T47D (cell line): ENCODE results near the gene TEAD3.
"Not testable (repeated sequence)": the region's sequence is repeated elsewhere in the genome, so short reads cannot be mapped to it uniquely, and the experiment has no call there.

ENCODE experiments used
- DNase-seq, 2 experiments: peaks; one replicate each; pipeline versions ENCODE4 v3.0.0 to v3.0.0-alpha.2; 2011 to 2012; ENCODE audit warnings: low read depth in 1 of 2, low spot score in 1 of 2
- JUND ChIP-seq: IDR thresholded peaks from 2 replicates; pipeline ENCODE4 v1.6.1; 2012; ENCODE audit warnings: low read depth
- in situ Hi-C: cut with HindIII; loops from 2 replicates; pipeline ENCODE4 v1.10.0; 2016; ENCODE audit warnings: low sequenced_read_pairs, low pct_unique_long_range_greater_than_20kb

The TEAD3 gene

DNA sequence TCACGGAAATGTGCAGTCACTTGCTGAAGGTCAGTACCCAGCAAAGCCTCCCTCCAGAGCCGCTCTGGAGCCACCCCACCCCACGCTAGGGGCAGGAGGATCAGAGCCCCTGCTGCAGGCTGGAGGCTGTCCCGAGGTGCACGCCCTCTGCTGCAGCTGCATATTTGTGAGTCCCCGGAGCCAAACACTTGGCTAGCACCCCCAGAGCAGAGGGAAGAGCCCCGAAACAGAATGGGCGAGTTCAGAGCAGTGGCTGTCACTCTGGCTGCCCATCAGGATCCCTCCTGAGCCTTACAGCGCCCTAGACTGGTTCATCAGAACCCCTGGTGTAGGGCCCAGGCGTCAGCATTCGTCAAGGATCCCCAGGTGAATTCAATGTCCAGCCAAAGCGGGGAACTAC, 25.3 kb upstream of the TEAD3 start:
- in situ Hi-C loops = no loop called here
- no peak for TF ChIP-seq JUND
- DNase-seq = no peak

DNA sequence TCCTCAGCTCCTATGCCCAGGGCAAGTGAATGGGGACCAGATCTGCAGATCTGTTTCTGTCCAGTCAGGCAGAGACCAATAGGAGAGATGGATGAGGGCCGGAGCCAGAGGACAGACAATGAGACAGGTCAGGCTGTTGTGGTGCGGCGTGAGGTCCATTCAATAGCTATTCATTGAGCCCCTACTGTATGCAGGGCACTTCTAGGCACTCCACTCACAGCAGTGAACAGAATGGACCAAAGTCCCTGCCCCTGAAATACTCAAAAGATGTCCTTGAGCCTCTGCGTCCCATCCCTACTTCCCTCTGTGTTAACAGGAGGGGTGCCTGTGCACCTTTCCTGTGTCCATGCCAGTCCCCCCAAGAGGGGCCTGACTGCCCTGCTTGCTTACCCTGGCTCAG, 24.4 kb upstream of the TEAD3 start:
- DNase-seq = no peak
- in situ Hi-C loops = no loop called here
- TF ChIP-seq JUND = no peak

DNA sequence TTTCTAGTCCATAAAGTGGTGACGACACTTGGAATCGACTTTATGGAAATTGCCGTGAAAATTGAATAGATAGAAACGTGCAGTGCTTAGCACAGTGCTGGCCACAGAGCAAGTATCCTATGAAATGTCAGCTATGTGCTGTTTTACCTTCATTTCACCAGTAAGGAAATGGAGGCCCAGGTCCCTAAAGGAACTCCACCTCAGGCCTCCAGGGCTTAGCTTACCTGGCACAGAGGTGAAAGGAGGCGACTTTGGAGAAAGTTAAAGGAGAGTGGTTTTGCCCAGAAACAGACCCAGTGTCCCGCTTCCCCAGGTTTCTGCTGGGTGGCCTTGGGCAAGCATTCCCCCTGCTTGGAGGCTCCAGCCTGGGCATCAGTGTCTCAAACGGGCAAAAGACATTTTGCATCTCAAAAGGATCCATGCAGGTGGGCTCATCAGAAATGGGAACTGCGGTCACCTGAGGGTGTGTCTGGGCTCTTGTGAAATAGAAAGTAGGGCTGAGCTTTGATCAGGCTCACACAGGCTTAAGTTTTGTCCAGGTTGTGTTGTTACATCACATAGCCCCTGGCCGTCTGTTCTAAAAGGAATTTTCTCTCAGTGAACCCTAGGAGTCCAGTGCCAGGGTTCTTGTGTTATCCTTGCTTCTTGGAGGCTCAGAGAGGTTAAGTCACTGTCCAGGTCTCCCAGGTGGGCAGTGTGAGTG, 22.6 kb upstream of the TEAD3 start:
- in situ Hi-C loops = no loop called here
- no peak for TF ChIP-seq JUND
- DNase-seq = peak in 1 of 2 experiments; percentile 41

- no peak for DNase-seq
Observed at GRCh38 chr6:35518566-35519312, 21.9 kb upstream of the TEAD3 start.

DNA sequence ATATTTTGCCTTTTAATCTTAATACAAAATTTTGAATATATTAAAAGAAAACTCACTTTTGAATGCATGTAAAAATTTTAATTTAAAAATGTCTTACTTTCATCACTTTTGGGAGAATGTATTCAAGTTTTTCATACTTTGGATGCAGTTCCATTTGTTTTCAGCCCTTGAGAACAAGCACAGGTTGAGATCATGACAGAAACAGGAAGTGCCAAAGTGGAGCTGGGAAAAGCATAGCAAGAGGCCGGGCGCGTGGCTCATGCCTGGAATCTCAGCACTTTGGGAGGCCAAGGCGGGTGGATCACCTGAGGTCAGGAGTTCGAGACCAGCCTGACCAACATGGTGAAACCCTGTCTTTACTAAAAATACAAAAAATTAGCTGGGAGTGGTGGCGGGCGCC, 21.1 kb upstream of the TEAD3 start:
- DNase-seq, in situ Hi-C loops: not testable (repeated sequence)

More at GRCh38 chr6:35518566-35519312, 21.9 kb upstream of the TEAD3 start:
- TF ChIP-seq JUND = no peak
- in situ Hi-C loops = no loop called here

- in situ Hi-C loops = no loop called here
- DNase-seq = no peak
- no peak for TF ChIP-seq JUND
Observed at GRCh38 chr6:35516712-35517111, 19.8 kb upstream of the TEAD3 start.

DNA sequence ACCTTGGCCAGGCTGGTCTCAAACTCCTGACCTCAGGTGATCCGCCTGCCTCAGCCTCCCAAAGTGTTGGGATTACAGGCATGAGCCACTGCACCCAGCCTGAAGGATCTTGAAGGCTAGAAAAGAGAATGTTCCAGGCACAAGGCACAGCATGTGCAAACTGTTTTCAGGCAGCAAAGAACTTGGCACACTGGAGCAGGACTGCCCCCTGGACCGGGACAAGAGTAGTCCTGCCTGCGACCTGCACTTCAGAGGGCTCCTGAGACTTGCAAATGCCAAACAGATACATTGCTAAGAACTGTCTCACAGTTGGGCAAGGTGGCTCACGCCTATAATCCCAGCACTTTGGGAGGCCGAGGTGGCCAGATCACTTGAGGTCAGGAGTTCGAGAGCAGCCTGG, 19.1 kb upstream of the TEAD3 start:
- in situ Hi-C loops, DNase-seq: not testable (repeated sequence)

- no peak for DNase-seq
- in situ Hi-C loops = no loop called here
Observed at GRCh38 chr6:35514587-35514986, 17.7 kb upstream of the TEAD3 start.

GRCh38 chr6:35512740-35513139, 15.9 kb upstream of the TEAD3 start, which contains the start of gene TULP1:
TSS of gene TULP1 (minus strand) at chr6:35512896. CDS start at chr6:35512858, 38 bp downstream.
- in situ Hi-C loops = no loop called here
- DNase-seq = no peak
- TF ChIP-seq JUND = no peak

More at GRCh38 chr6:35514587-35514986, 17.7 kb upstream of the TEAD3 start:
- no peak for TF ChIP-seq JUND

GRCh38 chr6:35512006-35512405, 15.1 kb upstream of the TEAD3 start:
- TF ChIP-seq JUND = no peak
- DNase-seq = no peak
- in situ Hi-C loops = no loop called here

GRCh38 chr6:35511562-35511941, 14.7 kb upstream of the TEAD3 start:
- DNase-seq = no peak
- no peak for TF ChIP-seq JUND
- in situ Hi-C loops = no loop called here

DNA sequence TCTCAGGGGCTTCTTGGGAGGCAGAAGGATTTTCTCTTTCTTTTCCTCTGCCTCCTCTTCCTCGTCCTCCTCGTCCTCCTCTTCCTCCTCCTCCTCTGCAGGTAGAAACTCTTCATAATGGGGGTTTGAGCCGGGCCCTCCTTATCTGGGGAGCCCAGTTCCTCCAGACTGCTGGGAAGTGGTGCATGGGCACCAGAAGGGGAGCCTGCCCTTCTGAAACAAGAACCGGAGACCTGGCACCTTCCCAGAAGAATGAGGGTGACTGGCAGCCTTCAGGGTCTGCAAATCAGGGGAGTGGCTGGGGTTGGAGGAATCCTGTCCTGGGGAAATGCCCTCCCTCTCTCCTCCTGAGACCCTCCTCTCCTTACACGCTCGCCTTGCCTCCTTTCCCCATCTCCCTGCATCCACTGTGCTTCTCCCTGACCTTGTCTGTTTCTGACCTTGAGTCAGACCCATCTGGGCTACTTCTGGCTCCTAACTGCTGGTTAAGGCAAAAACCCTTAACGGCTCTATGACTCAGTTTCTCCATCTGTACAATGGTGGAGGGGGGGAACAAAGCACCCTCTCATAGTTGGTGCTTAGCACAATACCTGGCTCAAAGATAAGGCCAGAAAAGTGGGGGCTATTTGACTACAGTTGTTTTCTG, 14.2 kb upstream of the TEAD3 start:
- TF ChIP-seq JUND = no peak
- in situ Hi-C loops = no loop called here
- no peak for DNase-seq

DNA sequence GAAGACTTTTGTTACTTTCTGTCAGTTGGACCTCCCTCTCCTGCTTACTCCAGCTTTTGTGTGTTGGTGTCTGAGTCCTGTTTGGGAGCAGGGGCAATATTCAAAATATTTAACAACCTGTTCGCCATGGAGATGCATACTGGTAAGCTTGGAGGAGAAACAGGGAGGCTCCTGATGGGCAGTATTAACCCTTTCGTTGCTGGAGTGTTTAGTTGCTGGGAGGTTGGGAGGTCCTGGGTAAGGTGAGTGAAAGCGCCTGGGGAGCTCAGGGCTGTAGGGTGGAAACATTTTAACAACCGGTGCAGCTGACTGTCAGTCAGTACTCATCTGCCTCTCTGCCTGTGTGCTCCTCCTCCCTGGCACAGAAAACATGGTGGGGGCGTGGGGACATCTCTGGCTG, 11.7 kb upstream of the TEAD3 start:
- DNase-seq = no peak
- TF ChIP-seq JUND = no peak
- in situ Hi-C loops = no loop called here
